Measurements from ENCODE around the gene KHDC4.
"Not testable (repeated sequence)": the region's sequence is repeated elsewhere in the genome, so short reads cannot be mapped to it uniquely, and the experiment has no call there.

Gene KHDC4

DNA sequence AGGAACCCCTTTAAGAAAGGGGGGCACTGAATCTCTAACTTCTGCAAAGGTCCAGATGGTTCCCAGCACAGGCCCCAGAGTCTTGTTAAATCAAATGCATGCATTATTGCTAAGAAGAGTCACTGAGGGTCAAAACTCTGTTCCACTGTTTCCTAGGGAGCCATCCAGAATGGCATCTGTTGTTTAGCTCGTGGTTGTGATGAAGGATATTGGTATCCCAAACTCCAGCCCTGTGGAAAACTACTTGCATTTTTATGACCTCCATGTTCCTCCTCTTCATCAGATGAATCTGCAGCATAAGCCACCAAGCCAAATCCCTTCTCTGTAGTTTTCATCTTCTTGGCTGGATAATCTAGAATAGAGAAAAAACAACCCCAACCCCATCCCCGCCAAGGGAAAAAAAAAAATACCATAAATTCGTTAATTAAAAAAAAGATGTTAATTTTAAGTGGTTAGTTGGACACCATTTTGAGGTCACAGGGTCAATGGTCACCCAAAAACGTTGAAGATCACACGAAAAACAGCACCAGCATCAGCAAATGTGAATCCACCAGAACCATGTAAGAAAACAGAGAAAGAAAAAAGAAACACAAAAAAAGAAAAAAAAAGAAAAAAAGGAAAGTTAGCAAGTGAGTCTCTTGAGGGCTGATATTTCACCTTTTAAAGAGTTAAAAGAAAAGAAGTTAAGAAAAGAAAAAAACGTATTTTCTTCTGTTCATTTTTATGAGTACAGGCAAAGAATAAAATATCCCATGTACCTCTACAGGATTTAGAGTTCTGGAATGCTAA is 20.1 kb downstream of the KHDC4 start:
- Histone ChIP-seq H3K9me3 (ENCODE audit: insufficient read depth, low read depth, low read length) (no peaks in the 10 kb centered on the region), H3K9ac (ENCODE audit: low read depth, low read length) (no peak overlapping the region), H3K27ac (ENCODE audit: low read depth, low read length) (no peak overlapping the region), H3K27me3 (ENCODE audit: insufficient read depth, low read length) (no peaks in the 10 kb centered on the region), H3K4me3 (ENCODE audit: low read length) (no peak overlapping the region), H3K36me3 (ENCODE audit: insufficient read depth, low read length) (peaks cover 77% of the 10 kb centered on the region), H3K4me1 (ENCODE audit: insufficient read depth, low read length) (peaks cover 12% of the 10 kb centered on the region; the same call in 1 of the 2 replicates)
- 88% methylated on average over 5 of the region's 6 CpGs for WGBS

DNA sequence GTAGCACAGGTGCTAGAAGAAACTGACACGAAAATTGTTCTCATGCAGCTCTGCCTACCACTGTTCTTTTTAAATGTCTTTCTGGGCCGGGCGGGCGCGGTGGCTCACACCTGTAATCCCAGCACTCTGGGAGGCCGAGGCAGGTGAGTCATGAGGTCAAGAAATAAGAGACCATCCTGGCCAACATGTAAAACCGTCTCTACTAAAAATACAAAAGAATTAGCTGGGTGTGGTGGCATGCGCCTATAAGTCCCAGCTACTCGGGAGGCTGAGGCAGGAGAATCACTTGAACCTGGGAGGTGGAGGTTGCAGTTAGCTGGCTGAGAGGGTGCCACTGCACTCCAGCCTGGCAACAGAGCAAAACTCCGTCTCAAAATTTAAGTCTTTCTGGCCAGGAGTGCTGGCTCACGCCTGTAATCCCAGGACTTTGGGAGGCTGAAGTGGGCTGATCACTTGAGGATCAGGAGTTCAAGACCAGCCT is 22.1 kb downstream of the KHDC4 start:
- WGBS = 90% methylated on average over 10 of the region's 11 CpGs
- Histone ChIP-seq H3K27me3 (ENCODE audit: insufficient read depth, low read length) (no peaks in the 10 kb centered on the region), H3K36me3 (ENCODE audit: insufficient read depth, low read length) (peaks cover 69% of the 10 kb centered on the region), H3K4me1 (ENCODE audit: insufficient read depth, low read length) (peaks cover 12% of the 10 kb centered on the region; the same call in 1 of the 2 replicates), H3K27ac (ENCODE audit: low read depth, low read length) (peak overlapping the region; percentile 54), H3K9me3 (ENCODE audit: insufficient read depth, low read depth, low read length) (no peaks in the 10 kb centered on the region), H3K4me3 (ENCODE audit: low read length) (no peak overlapping the region), H3K9ac (ENCODE audit: low read depth, low read length) (0 out of 2 replicates have a peak overlapping the region, but pooled peaks have one; percentile 23)

DNA sequence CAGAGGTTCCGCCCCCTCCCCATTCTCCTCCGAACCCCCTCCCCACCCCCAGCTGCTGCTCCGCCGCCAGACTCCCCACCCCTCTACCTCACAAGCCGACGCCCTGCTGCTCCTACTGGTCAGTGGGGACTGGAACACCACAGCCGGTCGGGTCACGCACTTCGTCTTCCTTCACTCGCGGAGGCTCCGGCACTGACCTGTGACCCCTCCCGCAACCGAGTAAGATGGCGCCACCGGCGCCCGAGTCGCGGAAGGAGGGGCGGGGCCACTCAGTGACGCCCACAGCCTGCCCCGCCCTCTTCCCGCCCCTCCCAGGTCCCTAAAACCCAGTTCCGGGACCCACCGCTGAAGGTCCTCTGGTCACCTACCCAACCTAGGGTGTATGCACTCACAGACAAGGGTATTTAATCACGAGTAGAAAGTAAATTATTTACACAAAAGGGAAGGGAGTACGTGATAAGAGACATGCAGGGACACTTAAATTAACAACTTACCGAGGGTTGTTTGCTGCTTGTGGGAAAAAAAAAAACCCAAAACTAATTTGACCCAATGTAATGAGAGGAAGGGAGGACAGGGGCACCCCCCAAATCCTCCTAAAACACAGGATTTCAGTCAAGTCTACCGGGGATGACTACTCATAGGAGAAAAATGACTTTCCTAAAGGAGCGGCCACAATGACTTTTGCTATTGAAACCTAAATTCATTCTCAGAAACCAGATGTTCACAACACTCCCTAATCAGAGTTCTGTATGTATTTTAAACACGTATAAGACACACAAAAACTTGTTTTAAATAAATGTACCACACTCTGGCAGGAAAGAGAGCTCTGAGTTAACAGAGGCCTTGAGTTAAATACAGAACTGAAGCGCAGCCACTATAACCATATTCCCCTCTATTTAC is 22.8 kb downstream of the KHDC4 start, which contains the start of gene RIT1:
Gene RIT1, minus strand, starts transcription at position 194 of the 900 bp plus-strand sequence. CDS start 588 bp downstream, outside the sequence.
- peak within 1 kb of the TSS; percentile 54 for H3K27ac ChIP-seq (ENCODE audit: low read depth, low read length)
- WGBS = 9% methylated on average over 31 of the region's 34 CpGs
- H3K36me3 ChIP-seq (ENCODE audit: insufficient read depth, low read length) = peaks cover 66% of the 10 kb centered on the region
- no peaks in the 10 kb centered on the region for H3K9me3 ChIP-seq (ENCODE audit: insufficient read depth, low read depth, low read length)
- no peaks in the 10 kb centered on the region for H3K27me3 ChIP-seq (ENCODE audit: insufficient read depth, low read length)
- peak within 1 kb of the TSS; percentile 77 for H3K9ac ChIP-seq (ENCODE audit: low read depth, low read length)
- H3K4me1 ChIP-seq (ENCODE audit: insufficient read depth, low read length) = peaks cover 12% of the 10 kb centered on the region; the same call in 1 of the 2 replicates
- peak within 1 kb of the TSS; percentile 93 for H3K4me3 ChIP-seq (ENCODE audit: low read length)

DNA sequence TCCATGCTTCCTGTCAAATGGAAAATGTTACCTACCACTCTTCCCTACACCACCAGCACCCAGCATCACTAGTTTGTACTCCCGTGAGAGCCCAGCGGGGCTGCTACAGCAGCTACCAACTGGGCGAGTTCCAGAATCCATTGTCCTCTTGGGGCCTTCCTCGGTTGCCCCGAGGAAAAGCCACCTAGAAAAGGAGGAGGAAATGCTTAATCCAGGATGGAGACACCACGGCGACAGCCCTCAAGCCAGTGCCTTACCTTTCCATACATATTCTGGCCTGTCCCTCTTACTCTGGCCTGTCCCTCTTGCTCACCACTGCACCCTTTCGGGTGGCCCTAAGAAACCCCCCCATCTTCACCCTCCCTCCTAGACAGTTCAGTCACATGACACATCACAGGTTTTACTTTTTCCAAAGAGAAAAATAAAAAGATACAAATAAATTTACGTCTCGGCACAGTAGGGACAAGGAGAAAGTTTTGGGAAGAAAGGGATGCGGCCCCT is 23.5 kb downstream of the KHDC4 start:
- H3K9me3 ChIP-seq (ENCODE audit: insufficient read depth, low read depth, low read length) = no peaks in the 10 kb centered on the region
- peaks cover 12% of the 10 kb centered on the region; the same call in 1 of the 2 replicates for H3K4me1 ChIP-seq (ENCODE audit: insufficient read depth, low read length)
- peak overlapping the region; percentile 77 for H3K9ac ChIP-seq (ENCODE audit: low read depth, low read length)
- 10% methylated on average over 9 of the region's 11 CpGs for WGBS
- peak overlapping the region; percentile 93 for H3K4me3 ChIP-seq (ENCODE audit: low read length)
- peak overlapping the region; percentile 54; the same call in 1 of the 2 replicates for H3K27ac ChIP-seq (ENCODE audit: low read depth, low read length)
- peaks cover 66% of the 10 kb centered on the region for H3K36me3 ChIP-seq (ENCODE audit: insufficient read depth, low read length)
- no peaks in the 10 kb centered on the region for H3K27me3 ChIP-seq (ENCODE audit: insufficient read depth, low read length)

DNA sequence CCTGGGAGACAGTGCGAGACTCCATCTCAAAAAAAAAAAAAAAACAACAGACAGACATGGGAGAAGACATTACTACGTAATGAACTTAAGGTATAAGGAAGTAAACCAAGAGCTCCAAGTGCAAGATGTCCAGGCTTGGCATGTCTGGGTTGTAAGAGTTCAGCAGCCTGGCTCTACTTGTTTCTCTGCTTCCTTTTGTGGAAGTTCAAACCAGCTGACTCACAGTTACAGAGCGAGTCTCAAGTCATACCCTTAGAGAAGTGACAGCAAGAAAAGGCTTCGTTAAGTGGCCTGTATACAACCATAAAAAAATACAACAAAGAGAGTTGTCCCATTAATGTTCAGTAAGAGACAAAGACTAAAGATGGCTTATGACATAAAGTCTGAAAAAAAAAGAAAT is 24.3 kb downstream of the KHDC4 start:
- H3K9me3 ChIP-seq (ENCODE audit: insufficient read depth, low read depth, low read length) = no peaks in the 10 kb centered on the region
- no peak overlapping the region for H3K9ac ChIP-seq (ENCODE audit: low read depth, low read length)
- H3K36me3 ChIP-seq (ENCODE audit: insufficient read depth, low read length) = peaks cover 66% of the 10 kb centered on the region
- 89% methylated on average over 3 of the region's 4 CpGs for WGBS
- H3K4me1 ChIP-seq (ENCODE audit: insufficient read depth, low read length) = peaks cover 12% of the 10 kb centered on the region; the same call in 1 of the 2 replicates
- no peaks in the 10 kb centered on the region for H3K27me3 ChIP-seq (ENCODE audit: insufficient read depth, low read length)
- no peak overlapping the region for H3K27ac ChIP-seq (ENCODE audit: low read depth, low read length)
- H3K4me3 ChIP-seq (ENCODE audit: low read length) = peak overlapping the region; percentile 93; the same call in 1 of the 2 replicates

DNA sequence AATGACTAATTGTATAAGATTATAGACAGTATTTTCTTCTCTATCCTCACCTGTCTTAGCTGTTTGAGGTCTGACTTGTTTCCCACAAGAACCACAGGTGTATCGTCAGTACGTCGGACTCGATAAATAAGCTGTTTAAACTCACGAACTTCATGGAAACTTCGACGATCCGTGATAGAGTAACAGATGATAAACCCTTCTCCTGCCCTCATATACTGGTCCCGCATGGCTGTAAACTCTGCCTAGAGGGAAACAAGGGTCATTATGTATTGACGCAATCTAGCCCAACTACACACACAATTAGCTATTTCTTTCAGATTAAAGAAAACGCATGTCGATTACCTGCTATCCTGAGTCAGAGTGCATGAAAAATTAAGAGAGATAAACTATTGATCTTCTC is 30.0 kb downstream of the KHDC4 start:
- Histone ChIP-seq H3K9me3 (ENCODE audit: insufficient read depth, low read depth, low read length) (no peaks in the 10 kb centered on the region), H3K27ac (ENCODE audit: low read depth, low read length) (no peak overlapping the region), H3K36me3 (ENCODE audit: insufficient read depth, low read length) (peaks cover 82% of the 10 kb centered on the region), H3K9ac (ENCODE audit: low read depth, low read length) (no peak overlapping the region), H3K4me1 (ENCODE audit: insufficient read depth, low read length) (no peaks in the 10 kb centered on the region), H3K4me3 (ENCODE audit: low read length) (no peak overlapping the region), H3K27me3 (ENCODE audit: insufficient read depth, low read length) (no peaks in the 10 kb centered on the region)
- WGBS = 99% methylated on average over 12 of the region's 12 CpGs

DNA sequence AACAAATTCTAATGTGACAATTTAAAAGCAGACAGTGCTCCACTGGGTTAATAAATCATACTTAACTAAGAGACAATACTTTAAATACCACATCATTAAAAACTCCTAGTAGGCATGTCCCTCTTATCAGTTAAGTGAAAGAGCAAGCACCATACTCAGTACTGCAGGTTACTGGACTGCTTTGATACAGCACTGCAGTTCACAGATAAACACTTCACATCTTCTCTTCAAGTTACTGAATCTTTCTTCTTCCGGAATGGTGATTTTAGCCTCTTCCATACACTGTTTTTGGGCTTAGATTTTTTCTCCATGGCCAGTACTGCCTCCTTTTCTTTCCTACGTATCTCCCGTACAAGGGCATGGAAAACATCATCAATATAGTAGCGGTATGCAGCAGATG is 34.1 kb downstream of the KHDC4 start:
- Histone ChIP-seq H3K4me3 (ENCODE audit: low read length) (no peak overlapping the region), H3K27ac (ENCODE audit: low read depth, low read length) (no peak overlapping the region), H3K9me3 (ENCODE audit: insufficient read depth, low read depth, low read length) (no peaks in the 10 kb centered on the region), H3K4me1 (ENCODE audit: insufficient read depth, low read length) (no peaks in the 10 kb centered on the region), H3K36me3 (ENCODE audit: insufficient read depth, low read length) (peaks cover 81% of the 10 kb centered on the region), H3K9ac (ENCODE audit: low read depth, low read length) (no peak overlapping the region), H3K27me3 (ENCODE audit: insufficient read depth, low read length) (no peaks in the 10 kb centered on the region)
- WGBS = 96% methylated on average over 4 of the region's 4 CpGs

DNA sequence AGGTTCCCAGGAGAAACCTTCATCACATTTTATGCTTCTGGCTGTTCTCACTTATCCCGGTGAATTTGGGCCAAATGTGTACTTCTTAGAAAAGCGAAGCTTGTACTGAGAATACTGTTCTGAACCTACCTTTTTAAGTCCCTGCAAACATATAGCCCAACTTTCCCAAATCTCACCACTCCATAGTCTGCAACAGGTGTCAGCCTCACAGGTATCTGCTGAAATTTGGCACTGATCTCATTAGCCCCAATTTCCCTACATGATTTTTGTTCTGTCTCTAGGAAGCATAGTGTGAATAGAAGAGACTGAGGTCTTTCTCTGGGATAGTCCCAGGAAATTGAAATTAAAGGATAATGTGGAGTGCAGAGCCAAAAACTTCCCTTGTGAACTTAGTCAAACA is 34.5 kb downstream of the KHDC4 start:
- Histone ChIP-seq H3K4me1 (ENCODE audit: insufficient read depth, low read length) (no peaks in the 10 kb centered on the region), H3K4me3 (ENCODE audit: low read length) (no peak overlapping the region), H3K36me3 (ENCODE audit: insufficient read depth, low read length) (peaks cover 76% of the 10 kb centered on the region), H3K27ac (ENCODE audit: low read depth, low read length) (no peak overlapping the region), H3K9me3 (ENCODE audit: insufficient read depth, low read depth, low read length) (no peaks in the 10 kb centered on the region), H3K9ac (ENCODE audit: low read depth, low read length) (no peak overlapping the region), H3K27me3 (ENCODE audit: insufficient read depth, low read length) (no peaks in the 10 kb centered on the region)
- 98% methylated on average over 2 of the region's 2 CpGs for WGBS

DNA sequence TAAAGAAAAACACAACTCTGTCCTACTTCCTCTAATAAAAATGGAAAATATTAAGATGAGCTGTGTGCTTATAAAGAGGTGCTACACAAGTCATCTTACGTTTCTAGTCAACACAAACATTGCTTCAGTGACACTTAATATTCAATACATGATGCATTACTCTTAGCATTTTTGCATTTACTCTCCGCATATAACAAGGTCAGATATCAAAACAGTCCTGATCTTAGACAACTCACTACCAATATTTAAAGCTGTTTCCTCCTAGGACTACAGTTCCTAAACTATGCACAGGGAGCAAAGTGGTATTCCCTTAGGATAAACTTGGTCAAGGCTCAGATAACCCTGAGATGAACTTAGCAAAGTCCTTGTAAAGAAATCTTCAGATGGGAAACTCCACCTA is 35.3 kb downstream of the KHDC4 start:
- 93% methylated on average over 2 of the region's 2 CpGs for WGBS
- Histone ChIP-seq H3K4me1 (ENCODE audit: insufficient read depth, low read length) (no peaks in the 10 kb centered on the region), H3K9me3 (ENCODE audit: insufficient read depth, low read depth, low read length) (no peaks in the 10 kb centered on the region), H3K27ac (ENCODE audit: low read depth, low read length) (no peak overlapping the region), H3K27me3 (ENCODE audit: insufficient read depth, low read length) (no peaks in the 10 kb centered on the region), H3K4me3 (ENCODE audit: low read length) (no peak overlapping the region), H3K36me3 (ENCODE audit: insufficient read depth, low read length) (peaks cover 68% of the 10 kb centered on the region), H3K9ac (ENCODE audit: low read depth, low read length) (no peak overlapping the region)

DNA sequence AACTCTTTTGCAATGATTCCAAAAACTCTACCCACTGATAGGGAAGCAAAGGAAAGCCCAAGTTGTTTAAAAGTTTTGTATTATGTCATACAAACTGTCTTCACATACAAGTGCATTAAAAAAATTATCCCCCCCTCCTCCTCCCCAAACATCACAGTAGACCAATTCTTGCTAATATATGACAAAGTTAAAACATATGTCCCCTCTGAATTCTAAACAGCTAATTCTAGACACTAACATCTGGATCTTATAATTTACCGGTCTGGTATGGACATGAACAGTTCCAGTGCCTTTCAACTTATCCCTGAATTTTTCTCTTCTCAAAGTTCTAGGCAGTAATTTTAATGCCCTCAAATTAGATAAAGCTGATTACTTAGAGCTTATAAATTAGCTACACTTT is 36.5 kb downstream of the KHDC4 start:
- H3K9me3 ChIP-seq (ENCODE audit: insufficient read depth, low read depth, low read length) = no peaks in the 10 kb centered on the region
- no peaks in the 10 kb centered on the region for H3K4me1 ChIP-seq (ENCODE audit: insufficient read depth, low read length)
- no peaks in the 10 kb centered on the region for H3K27me3 ChIP-seq (ENCODE audit: insufficient read depth, low read length)
- peaks cover 61% of the 10 kb centered on the region for H3K36me3 ChIP-seq (ENCODE audit: insufficient read depth, low read length)
- 100% methylated on average over 1 of the region's 1 CpG for WGBS
- no peak overlapping the region for H3K4me3 ChIP-seq (ENCODE audit: low read length)
- no peak overlapping the region for H3K27ac ChIP-seq (ENCODE audit: low read depth, low read length)
- H3K9ac ChIP-seq (ENCODE audit: low read depth, low read length) = no peak overlapping the region

DNA sequence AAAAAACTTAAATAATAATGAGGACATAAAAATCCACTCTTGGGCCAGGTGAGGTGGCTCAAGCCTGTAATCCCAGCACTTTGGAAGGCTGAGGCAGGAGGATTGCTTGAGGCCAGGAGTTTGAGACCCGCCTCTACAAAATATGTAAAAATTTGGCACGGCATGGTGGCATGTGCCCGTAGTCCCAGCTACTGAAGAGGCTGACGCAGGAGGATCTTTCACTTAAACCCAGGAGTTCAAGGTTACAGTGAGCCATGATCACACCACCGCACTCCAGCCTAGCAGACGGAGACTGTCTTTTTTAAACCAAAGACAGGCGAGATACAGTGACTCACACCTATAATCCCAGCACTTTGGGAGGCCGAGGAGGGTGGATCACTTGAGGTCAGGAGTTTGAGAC is 37.7 kb downstream of the KHDC4 start:
- H3K36me3 ChIP-seq (ENCODE audit: insufficient read depth, low read length) = peaks cover 50% of the 10 kb centered on the region
- H3K9ac ChIP-seq (ENCODE audit: low read depth, low read length); H3K4me3 ChIP-seq (ENCODE audit: low read length); H3K27ac ChIP-seq (ENCODE audit: low read depth, low read length); H3K27me3 ChIP-seq (ENCODE audit: insufficient read depth, low read length); H3K9me3 ChIP-seq (ENCODE audit: insufficient read depth, low read depth, low read length); H3K4me1 ChIP-seq (ENCODE audit: insufficient read depth, low read length): not testable (repeated sequence)
- 98% methylated on average over 8 of the region's 8 CpGs for WGBS

Data from HUES64 (cell line).